NCI-H345 treated with DMSO at 0.1 percent for 48 hours (cell line): ENCODE results near the gene SYT6.

ENCODE experiments used
- DNase-seq: peaks from one replicate; lab custom pipeline; 2025; ENCODE audit not compliant: unreplicated experiment; lab: John Stamatoyannopoulos, UW

The SYT6 gene

DNA sequence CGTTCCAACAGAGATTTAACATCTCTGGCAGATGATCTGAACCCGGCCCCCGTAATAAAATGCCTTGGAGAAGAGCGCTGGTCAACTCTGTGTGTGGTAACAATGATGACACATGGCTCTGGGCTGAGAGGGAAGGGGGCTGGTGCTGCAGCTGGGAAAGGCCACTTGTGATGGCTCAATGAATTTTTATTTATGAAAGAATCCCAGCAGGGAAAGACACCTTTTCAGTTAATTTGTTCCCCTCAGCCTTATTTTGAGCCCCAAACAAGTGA lies 59.4 kb downstream of the SYT6 start:
- no peak for DNase-seq

GRCh38 chr1:114093624-114094362 lies 59.9 kb downstream of the SYT6 start:
- DNase-seq, result no peak

GRCh38 chr1:114092186-114093062 lies 61.2 kb downstream of the SYT6 start:
- DNase-seq, result no peak

GRCh38 chr1:114091711-114092110 lies 62.0 kb downstream of the SYT6 start:
- DNase-seq, result no peak

- no peak for DNase-seq
Observed at GRCh38 chr1:114090738-114091505, 62.7 kb downstream of the SYT6 start.

GRCh38 chr1:114089502-114090138 lies 64.0 kb downstream of the SYT6 start:
- DNase-seq, result no peak

DNA sequence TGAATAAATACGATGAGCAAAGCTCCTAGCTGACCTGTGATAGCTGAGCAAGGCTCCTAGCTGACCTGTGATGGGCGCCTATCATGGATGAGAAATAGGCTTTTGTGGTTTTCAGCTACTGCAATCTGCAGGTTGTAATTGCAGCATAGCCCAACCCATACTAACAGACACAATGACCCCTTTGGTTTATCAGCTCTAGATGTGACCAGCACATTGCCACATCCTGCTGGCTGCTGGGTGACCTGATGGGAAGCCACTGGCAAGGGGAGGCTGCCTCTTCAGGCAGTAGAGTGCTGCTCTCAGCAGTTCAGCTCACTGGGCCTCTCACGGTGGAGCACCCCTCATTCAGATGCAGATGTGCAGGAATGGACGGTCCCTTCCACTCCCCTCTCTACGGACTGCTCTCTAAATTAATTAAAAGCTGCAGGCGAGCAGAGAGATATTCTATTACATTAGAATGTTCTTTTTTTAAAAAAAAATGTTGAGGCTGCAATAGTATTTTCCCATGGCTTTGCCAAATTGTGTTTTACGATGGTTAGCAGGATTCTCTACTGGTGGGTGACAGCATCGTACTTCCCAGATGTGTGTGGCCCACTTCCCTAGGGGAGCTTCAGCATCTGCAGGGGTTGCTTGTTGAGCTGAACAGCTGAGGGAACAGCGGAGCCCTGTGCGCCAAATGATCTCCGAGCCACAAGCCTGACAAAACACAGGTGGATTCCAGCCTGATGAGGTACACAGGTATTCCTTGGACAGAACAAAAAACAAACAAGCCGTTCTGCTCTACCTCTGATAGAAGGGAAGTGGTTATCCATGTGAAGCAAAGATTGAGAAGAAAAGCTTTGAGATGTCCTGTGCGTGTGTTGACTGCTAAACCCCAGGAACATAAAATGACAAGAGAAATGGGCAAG lies 65.0 kb downstream of the SYT6 start:
- DNase-seq, result no peak

- no peak for DNase-seq
Observed at GRCh38 chr1:114087495-114087894, 66.2 kb downstream of the SYT6 start.

- DNase-seq, result no peak
Observed at GRCh38 chr1:114086601-114087368, 66.9 kb downstream of the SYT6 start.

DNA sequence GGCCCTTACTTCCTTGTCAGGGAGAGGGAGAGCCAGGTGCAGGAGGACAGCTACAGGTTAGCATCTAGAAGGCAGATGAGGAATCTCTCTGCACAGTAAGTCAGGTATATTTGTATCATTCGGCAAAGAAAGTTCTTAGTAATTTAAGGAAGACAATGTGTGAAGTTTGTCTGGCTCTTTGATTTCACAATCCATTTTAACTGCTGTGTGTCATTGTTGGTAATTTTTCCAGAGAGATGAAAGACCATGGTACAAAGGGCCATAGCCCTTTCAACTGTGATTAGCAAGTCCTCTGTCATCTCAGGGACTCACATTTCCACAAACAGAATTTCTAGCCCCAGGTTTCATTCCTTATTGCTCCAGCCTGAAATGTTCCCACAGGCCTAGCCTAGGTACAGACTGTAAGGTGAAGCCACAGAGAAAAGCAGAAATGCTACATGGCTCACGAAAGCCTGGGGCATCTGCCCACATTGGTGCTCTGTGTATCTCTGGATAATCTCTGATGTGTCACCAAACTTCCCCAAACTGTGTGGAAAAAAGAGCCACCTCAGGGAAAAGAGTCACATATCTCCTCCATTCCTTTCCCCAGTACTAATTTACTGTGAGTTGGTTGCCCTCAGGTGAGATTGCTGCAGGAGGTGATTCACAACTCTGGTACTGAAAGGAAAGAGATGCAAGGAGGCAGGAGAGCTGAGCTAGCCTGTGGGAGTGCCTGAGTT lies 70.6 kb downstream of the SYT6 start:
- DNase-seq, result no peak

GRCh38 chr1:114082304-114082630 lies 71.4 kb downstream of the SYT6 start:
- DNase-seq, result no peak

DNA sequence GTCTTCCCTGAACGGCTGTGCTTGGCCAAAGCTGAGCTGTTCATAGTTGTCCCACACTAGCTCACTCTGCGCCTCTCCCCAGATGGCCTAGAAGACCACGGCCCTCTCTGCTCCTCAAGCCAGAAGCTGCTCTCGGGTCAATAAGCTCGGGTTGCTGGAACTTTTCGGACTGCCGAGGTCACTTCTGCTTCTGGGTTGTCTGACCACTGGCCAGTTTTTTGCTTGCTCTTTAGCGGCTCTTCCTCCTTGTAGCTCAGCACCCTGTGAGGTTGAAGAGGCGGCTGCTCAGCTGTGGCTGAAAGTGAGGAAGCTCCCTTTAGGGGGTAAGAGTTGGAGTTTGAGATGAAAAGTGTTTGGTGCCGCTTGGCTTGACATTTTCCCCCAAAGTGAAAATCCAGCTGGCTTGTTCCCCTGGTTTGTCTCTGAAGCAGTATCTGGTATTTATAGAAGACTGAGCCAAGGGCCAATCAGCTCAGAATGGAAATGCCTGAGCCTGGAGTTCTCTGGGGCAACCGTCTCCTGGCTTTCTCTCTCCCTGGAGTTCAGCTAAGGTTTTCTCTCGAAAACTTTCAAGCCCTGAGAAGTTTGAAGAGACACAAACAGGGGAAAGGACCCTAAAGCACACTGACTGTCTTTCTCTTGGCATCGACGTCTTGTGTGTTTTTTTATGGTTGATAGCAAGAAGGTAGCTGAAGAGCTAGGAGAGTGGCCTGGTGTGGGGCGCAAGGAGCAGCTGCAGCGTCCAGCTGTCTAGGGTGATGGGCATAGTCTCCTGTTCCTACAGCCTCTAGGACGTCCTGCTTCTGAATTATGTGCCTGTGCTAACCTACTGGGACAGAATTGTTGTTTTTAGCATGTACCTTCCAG lies 72.0 kb downstream of the SYT6 start:
- no peak for DNase-seq

DNA sequence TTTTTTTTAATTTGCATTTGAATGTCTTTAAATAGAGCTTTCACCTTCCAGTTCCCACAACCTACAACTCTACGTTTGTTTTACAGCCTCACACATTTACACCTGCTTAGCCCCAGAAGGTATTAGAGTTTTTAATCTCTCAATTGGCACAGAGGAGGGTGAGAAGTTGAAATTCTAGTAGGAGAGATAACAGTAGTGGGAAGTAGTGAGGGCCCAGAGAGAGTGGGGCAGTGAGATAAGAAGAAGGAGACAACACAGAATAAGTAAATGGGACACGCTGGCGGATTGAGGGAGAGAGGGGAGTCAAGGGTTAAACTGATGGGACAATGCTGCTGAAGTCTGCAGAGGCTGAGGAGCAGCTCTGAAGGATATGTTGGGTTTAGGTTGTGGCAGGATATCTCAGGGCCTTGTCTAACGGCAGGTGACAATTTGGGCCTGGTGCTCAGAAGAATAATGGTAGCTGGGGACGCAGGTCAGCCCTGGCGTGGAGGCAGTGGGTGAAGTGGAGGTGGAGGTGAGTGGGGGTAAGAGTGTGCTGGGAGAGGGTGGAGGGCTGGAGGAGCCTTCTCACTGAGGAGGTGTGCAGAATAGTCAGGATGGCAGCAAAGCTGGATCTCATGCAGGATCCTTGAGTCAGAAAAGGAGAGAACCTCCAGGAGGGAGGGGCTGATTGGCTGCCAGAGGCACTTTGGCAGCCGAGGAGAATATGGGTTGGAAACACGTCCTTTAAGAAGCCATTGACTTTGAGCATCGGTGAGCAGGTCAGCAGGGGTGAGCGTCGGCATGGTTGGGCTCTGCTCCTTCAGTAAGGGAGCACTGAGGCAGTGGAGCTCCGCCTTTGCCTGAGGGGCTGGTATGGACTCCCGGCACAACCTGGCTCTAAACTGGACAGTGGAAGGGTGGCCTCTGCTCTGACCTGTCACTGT lies 72.9 kb downstream of the SYT6 start:
- no peak for DNase-seq

- DNase-seq, result no peak
Observed at GRCh38 chr1:114079596-114080190, 74.0 kb downstream of the SYT6 start.

DNA sequence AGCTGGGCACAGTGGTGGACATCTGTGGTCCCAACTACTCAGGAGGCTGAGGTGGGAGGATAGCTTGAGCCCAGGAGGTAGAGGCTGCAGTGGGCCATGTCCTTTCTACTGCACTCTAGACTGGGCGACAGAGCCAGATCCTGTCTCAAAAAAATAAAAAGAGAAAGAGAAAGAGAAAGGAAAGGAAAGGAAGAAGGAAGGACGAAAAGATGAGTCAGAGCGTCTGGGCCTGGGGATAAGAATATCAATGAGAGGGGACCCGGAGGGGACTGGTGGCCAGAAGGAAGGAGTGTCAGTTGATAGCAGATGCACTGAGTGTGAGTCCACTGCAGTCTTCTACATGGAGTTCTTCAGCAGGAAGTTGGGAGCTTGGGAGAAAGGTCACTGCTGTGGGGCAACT lies 75.6 kb downstream of the SYT6 start:
- DNase-seq, result no peak

DNA sequence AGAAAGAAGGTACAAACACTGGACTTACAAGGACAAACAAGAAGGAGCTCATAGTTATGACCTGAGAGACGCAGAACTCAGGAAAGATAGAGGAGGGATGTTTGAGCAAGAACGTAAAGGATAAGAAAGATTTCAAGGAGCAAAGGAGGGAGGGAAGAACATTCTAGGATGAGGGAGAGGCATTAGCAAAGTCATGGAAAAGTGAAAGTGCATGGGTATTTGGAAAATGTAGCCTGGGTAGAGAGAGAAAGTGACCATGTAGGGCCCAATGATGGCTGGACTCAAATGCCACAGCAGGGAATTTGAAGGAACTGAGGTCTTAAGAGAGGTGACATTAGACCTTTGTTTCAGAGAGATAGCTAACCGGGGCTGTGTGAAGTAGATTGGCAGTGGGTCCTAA lies 76.5 kb downstream of the SYT6 start:
- DNase-seq, result no peak

DNA sequence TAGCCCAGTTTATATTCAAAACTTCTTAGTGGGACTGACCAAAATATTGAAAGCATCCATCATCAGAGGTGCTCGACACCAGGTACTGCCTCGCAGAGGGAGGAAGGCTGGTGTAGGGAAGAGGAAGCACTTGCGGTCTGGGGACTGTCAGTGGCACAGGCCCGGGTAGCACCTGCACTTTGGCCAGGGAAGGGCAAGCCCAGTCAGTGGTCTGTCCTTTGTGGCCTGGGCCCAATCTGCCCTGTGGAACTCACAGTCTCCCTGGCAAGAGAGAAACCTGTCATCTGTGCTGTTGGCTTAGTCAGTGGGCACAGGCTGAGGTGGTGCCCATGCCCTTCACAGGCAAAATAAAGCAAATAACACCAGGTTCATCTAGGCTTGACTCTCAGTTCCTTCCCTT lies 77.4 kb downstream of the SYT6 start:
- no peak for DNase-seq
